AG09319 (cell line): ENCODE data around the gene MISP3.

Source experiments
- DNase-seq: peaks from one replicate; pipeline ENCODE4 v3.0.0-alpha.2; 2010; ENCODE audit warnings: low read depth; ENCODE audit errors: extremely low read depth
- TF ChIP-seq, protein P1 (sequence below): IDR thresholded peaks from 2 replicates; pipeline ENCODE4 v1.5.1; 2011; ENCODE audit warnings: low read depth, mild to moderate bottlenecking, inconsistent platforms, low read length, moderate library complexity

Gene MISP3

DNA sequence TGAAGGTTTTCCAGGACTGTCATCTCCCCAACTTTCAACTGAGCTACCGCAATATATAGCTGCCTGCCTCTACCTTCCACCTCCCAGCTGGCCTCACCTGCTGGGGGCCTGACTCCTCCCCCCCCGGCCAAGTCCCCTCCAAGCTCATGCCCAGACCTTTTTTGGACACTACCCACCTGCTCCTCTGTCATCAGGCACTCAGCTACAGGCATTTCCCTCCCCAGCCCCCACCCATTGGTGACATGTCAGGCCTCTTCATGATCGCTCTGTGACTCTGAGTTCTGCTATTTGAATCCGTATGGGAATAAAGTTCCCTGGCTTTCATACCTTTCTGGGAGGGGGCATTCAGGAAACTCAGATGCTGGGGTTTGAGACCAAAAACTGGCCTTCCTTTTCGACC lies 43.2 kb downstream of the MISP3 start:
- no peak for DNase-seq
- TF ChIP-seq, protein P1, sequence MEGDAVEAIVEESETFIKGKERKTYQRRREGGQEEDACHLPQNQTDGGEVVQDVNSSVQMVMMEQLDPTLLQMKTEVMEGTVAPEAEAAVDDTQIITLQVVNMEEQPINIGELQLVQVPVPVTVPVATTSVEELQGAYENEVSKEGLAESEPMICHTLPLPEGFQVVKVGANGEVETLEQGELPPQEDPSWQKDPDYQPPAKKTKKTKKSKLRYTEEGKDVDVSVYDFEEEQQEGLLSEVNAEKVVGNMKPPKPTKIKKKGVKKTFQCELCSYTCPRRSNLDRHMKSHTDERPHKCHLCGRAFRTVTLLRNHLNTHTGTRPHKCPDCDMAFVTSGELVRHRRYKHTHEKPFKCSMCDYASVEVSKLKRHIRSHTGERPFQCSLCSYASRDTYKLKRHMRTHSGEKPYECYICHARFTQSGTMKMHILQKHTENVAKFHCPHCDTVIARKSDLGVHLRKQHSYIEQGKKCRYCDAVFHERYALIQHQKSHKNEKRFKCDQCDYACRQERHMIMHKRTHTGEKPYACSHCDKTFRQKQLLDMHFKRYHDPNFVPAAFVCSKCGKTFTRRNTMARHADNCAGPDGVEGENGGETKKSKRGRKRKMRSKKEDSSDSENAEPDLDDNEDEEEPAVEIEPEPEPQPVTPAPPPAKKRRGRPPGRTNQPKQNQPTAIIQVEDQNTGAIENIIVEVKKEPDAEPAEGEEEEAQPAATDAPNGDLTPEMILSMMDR = no peak

DNA sequence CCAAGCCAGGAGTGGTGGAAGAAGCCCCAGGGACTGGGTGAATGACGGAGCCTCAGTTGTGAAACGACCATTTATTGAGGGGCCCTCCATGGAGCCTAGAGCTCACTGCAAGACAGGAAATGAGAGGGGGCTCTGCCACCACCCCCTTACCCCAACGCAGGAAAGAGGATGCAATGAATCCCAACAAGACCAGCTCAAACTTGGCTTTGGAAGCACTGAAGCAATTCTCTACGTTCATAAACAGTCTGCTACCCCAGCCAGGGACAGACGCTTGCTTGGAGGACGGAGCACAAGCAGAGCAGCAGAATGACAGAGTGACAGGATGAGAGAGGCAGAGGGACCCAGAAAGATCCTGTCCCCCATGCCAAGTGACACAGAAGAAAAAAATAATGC lies 43.9 kb downstream of the MISP3 start:
- DNase-seq = no peak
- TF ChIP-seq, protein P1 = no peak

DNA sequence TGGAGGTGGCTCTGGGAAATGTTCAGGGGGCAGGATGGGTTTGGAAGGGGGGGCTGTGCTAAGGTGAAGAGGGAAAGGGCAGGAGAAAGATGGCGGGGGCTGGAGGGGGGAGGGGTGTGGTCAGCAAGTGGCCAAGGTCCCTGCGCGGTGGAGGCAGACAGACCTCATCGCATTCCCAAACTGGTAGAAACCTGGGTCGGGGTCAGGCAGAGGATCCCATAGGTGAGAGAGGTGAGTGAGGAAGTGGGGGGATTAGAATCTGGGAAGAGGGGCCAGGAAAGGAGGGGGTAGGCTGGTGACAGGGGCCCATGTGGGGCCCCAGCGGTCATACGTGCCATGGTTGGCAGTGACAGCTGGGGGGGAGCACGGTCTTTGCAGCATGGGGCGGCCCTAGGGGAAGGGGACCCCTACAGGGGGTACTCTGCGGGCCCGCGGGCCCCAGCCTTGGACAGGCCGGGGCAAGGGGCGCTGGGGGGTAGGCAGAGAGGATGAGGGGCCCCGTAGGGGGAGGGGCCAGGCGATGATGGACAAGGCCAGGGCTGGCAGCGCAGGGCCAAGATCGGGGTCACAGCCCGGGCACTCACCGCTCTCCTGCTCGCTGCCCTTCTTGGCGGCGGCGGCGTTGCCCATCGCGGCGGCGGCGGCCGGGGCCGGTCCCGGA lies 44.5 kb downstream of the MISP3 start:
- DNase-seq = no peak
- TF ChIP-seq, protein P1 = no peak

DNA sequence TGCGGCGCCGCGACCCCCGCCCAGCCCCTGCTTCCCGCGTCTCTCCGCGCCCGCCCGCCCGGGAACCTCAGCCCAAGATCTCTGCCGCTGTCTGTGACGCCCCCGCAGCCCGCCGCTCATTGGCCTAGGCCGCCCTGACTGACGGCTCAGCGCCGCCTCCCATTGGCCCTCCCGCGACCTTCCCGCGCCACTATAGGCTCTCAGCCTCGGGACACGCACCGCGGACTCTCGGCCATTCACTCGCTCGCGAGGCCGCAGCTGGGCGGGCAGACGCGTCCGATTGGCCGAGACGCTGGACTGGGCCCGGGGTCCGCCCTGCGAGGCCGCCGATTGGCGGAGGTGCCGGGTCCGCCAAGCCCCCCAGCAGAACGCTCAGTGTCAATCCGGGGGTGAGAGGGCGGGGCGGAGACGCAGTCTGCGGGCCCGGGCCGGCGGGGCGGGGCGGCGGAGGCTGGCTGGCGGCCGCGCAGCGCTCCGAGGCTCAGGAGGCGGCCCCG lies 45.1 kb downstream of the MISP3 start, which contains the start of gene PRKACA:
PRKACA (minus strand) TSS at position 95 of the 497 bp plus-strand sequence. CDS start 215 bp downstream, outside the sequence.
- peak; percentile 98 for DNase-seq
- TF ChIP-seq, protein P1 = no peak

DNA sequence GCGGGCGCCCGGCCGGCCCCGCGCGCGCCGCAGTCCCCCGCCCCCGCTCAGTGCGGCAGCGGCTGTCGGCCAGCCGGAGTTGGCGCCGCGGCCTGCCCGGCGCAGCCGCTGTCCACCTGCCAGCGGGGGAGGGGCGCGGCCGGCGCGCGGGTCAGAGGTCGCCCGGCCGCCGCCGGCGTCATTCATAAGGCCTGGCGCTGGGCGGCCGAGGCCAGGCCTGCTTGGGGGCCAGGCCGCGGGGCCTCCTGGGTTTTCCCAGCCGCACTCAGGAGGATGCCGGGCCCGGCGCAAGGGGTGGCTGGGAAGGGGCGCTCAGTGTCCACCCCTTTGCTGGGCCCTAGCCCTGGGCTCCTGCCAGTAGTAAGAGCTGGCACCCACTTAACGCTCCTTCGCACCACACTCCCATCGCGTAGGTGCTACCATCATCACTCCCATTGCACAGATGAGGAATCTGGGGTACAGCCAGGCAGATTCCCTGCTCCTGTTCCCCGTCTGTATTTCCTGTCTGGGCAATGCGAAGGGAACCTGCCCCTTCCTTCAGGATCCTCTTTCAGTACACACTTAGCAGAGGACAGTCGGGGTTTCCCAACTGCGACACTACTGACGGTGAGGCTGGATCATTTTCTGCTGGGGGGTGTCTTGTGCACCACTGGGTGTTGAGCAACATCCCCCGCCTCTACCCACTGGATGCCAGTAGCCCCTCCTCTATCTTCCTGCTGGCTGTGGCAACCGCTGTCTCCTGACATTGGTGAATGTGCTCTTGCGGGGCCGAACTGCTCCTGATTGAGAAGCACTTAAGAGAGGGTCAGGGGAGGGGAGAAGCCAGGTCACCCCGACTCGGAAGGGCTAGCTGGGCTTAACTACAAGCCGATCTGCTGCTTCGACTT lies 45.8 kb downstream of the MISP3 start:
- peak; percentile 65 for DNase-seq
- TF ChIP-seq, protein P1 = no peak

DNA sequence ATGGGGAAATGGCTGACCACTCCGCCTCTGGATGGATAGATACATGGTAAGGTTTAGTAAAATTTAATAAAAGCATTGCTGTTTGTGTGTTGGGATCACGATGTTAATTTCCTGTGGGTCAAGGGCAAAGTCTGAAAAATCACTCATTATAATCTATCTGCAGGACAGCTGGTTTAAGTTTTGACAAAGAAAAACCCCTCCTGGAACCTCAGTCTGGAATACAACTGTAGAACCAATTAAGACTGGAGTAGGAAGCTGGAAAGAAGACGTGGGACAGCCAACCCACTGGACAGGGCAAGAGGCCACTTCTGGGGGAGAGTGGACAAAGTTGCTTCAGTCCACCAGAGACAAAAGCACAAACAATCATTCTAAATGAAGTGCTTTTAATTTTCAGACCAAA lies 46.6 kb downstream of the MISP3 start:
- no peak for DNase-seq
- TF ChIP-seq, protein P1 = no peak
